ENCODE results near the gene FAM111B.

GRCh38 chr11:59175091-59175501 lies 68.1 kb downstream of the FAM111B start:
- TF ChIP-seq CTCF (IDR thresholded peaks at IDR 0.05) (no peak), POLR2A (IDR thresholded peaks at IDR 0.05) (no peak)

All from lower leg skin (tissue), 3 donors.